Transverse colon (tissue), 4 donors: ENCODE data around the gene RHOH. TPM values are rescaled to one million over a fixed set of nuclear protein-coding genes. Genes with fewer than 3 reads are reported as not detected.
A peak's percentile ranks its signal among the peaks of the same experiment; 100 is the strongest.

Source experiments
- DNase-seq: peaks from one replicate; pipeline ENCODE4 v3.0.0-alpha.2; 2019
- H3K27ac ChIP-seq, 4 donors: fragments of 200-600 bp; sonication (generic); 2 replicates each; pipeline ENCODE4 v1.5.1; 2016 to 2018; ENCODE audit warnings: inconsistent platforms in 4 of 4
- H3K27me3 ChIP-seq: fragments of 200-600 bp; sonication (generic); 2 replicates; pipeline ENCODE4 v1.5.1; 2017; ENCODE audit warnings: inconsistent platforms
- H3K36me3 ChIP-seq, 4 donors: fragments of 200-600 bp; sonication (generic); 2 replicates each; pipeline ENCODE4 v1.5.1; 2017 to 2019; ENCODE audit warnings: inconsistent platforms in 4 of 4
- H3K4me1 ChIP-seq, 4 donors: fragments of 200-600 bp; sonication (generic); 2 replicates each; pipeline ENCODE4 v1.5.1; 2017 to 2020; ENCODE audit warnings: inconsistent platforms in 4 of 4
- H3K4me3 ChIP-seq, 4 donors: fragments of 200-600 bp; sonication (generic); 1 replicate in 1 of 4; 2 replicates in 3 of 4; pipeline versions ENCODE4 v1.5.1 to v1.6.1; 2017 to 2019; ENCODE audit warnings: inconsistent platforms in 4 of 4
- H3K9me3 ChIP-seq, 2 donors: fragments of 200-600 bp; sonication (generic); 2 replicates each; pipeline ENCODE4 v1.5.1; 2017 to 2019; ENCODE audit warnings: inconsistent platforms in 2 of 2
- EP300 ChIP-seq: sonication (generic); formaldehyde crosslinking; IDR thresholded peaks from one replicate; pipeline ENCODE4 v1.6.1; 2017; ENCODE audit warnings: antibody characterized with exemption, low read depth
- POLR2A ChIP-seq: fragments of 450-650 bp; IDR thresholded peaks from one replicate; pipeline ENCODE4 v1.6.1; 2016; ENCODE audit warnings: antibody characterized with exemption, mild to moderate bottlenecking, moderate library complexity
- POLR2AphosphoS5 ChIP-seq, 3 donors: sonication (generic); formaldehyde crosslinking; IDR thresholded peaks; one replicate each; pipeline ENCODE4 v1.6.1; 2016; ENCODE audit warnings: antibody characterized with exemption in 3 of 3
- WGBS, 2 donors: methylation state at CpG; one replicate each; pipeline ENCODE4 v1.1.5; 2018; ENCODE audit warnings: low coverage in 1 of 2; 5-methylcytosine and 5-hydroxymethylcytosine counted together
- in situ Hi-C, 4 donors: fragments of 200-750 bp; cut with MboI; loops; one replicate each; pipeline versions ENCODE4 v1.15.0 to v1.15.1; 2017; ENCODE audit warnings: low sequenced_read_pairs in 3 of 4, low pct_ligation_motif_present in 1 of 4, low pct_unique_long_range_greater_than_20kb in 1 of 4
- intact Hi-C: fragments of 100-400 bp; cut with DNase I; formaldehyde crosslinking; loops from one replicate; pipeline ENCODE4 v1.15.1; 2023; ENCODE audit warnings: low total_unique reads
- total RNA-seq, 4 donors: library from RNA; depleted of rRNA; stranded (reverse); fragments of >200 nt; gene quantifications; one replicate each; pipeline ENCODE4 v1.1.0, GENCODE V29; 2016
- TF ChIP-seq, protein P1 (sequence below), 5 experiments: fragments of 200-600 bp in 3 of 5; fragments of 450-650 bp in 2 of 5; sonication (generic) in 3 of 5; IDR thresholded peaks; 1 replicate in 2 of 5; 2 replicates in 3 of 5; pipeline ENCODE4 v1.5.1; 2016 to 2017; ENCODE audit warnings: antibody characterized with exemption in 5 of 5, inconsistent platforms in 3 of 5, mild to moderate bottlenecking in 2 of 5, moderate library complexity in 1 of 5

The RHOH gene
- total RNA-seq, 4 donors from 2014 or later: 4.1 to 10.3 (median 4.1) TPM; not detected in 1

GRCh38 chr4:40204507-40205258 is 7.9 kb downstream of the RHOH start:
- H3K27ac ChIP-seq: peak overlapping the region; percentile 59 to 82 (median 62)
- no peak for TF ChIP-seq EP300
- no peak for TF ChIP-seq POLR2AphosphoS5 (IDR thresholded peaks at IDR 0.05)
- TF ChIP-seq, protein P1, sequence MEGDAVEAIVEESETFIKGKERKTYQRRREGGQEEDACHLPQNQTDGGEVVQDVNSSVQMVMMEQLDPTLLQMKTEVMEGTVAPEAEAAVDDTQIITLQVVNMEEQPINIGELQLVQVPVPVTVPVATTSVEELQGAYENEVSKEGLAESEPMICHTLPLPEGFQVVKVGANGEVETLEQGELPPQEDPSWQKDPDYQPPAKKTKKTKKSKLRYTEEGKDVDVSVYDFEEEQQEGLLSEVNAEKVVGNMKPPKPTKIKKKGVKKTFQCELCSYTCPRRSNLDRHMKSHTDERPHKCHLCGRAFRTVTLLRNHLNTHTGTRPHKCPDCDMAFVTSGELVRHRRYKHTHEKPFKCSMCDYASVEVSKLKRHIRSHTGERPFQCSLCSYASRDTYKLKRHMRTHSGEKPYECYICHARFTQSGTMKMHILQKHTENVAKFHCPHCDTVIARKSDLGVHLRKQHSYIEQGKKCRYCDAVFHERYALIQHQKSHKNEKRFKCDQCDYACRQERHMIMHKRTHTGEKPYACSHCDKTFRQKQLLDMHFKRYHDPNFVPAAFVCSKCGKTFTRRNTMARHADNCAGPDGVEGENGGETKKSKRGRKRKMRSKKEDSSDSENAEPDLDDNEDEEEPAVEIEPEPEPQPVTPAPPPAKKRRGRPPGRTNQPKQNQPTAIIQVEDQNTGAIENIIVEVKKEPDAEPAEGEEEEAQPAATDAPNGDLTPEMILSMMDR (IDR thresholded peaks at IDR 0.05): no peak
- no peak for TF ChIP-seq POLR2A
- intact Hi-C loops: no loop called here

DNA sequence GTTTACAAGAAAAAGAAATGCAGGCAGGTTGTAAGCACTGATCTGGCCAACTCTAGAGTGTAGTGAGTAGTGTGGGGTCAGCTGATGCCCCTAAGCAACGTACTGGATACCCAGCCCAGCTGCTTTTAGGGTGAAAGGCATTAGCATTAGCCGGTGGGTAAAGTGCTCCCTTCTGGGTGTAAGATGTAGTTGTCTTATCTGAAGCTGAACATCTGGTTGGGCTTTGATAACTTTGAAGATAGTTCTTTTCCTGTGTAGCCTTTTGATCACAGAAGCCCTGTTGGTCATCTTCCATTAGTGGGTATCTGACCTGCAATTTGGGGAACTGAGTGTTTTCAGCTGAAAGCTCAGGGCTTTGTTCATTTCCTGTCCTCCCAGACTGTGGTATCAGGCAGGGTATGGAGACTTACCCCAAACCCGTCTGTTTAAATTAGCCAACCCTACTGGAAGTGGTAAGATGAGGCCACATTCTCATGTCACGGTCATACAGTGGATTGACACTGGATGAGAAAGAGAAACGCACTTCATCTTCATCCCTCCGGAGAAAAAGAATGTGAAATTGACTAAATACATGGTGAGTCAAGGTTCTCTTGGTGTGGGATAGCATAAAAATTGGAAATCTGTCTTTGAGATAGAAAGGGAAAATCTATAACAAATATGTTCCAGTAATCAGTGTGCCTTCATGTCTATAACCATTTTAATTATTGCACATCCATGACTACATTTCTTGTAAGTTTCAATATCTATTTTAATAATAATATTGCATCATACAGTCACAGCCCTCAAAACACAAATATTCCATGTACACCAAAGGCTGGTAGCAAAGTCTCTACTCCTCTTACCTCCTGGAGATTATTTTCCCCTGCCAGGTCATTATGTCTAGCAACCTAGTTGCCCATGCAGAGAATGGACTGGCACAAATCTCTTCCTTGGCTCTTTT is 8.7 kb downstream of the RHOH start:
- 61 to 85% methylated on average over 5 to 6 of the region's 6 CpGs for WGBS, 2 donors
- Histone ChIP-seq H3K4me1 (peaks cover 0 to 4% (median 1%) of the 10 kb centered on the region in 4 donors), H3K36me3 (no peaks in the 10 kb centered on the region), H3K27ac (peak overlapping the region; percentile 59 to 82 (median 62)), H3K4me3 (peak overlapping the region in 1 of 4 donors; percentile 16), H3K9me3 (no peaks in the 10 kb centered on the region), H3K27me3 (peaks cover 7% of the 10 kb centered on the region)
- TF ChIP-seq POLR2AphosphoS5 (IDR thresholded peaks at IDR 0.05): peak in 2 of 3 donors; percentile 22 to 32
- TF ChIP-seq POLR2A: peak; percentile 17
- no peak for TF ChIP-seq EP300
- TF ChIP-seq, protein P1 (IDR thresholded peaks at IDR 0.05): no peak
- in situ Hi-C loops (no loop called here), intact Hi-C loops (no loop called here)
- peak; percentile 38 for DNase-seq

More at GRCh38 chr4:40204507-40205258, 7.9 kb downstream of the RHOH start:
- Histone ChIP-seq H3K36me3 (no peaks in the 10 kb centered on the region), H3K4me1 (peaks cover 0 to 4% (median 1%) of the 10 kb centered on the region in 4 donors), H3K4me3 (no peak overlapping the region), H3K27me3 (peaks cover 7% of the 10 kb centered on the region), H3K9me3 (no peaks in the 10 kb centered on the region)
- in situ Hi-C loops: no loop called here
- 68 to 79% methylated on average over 3 to 9 of the region's 9 CpGs for WGBS, 2 donors
- no peak for DNase-seq

GRCh38 chr4:40206426-40206825 is 9.6 kb downstream of the RHOH start:
- TF ChIP-seq EP300 (no peak), POLR2A (no peak), POLR2AphosphoS5 (IDR thresholded peaks at IDR 0.05) (no peak)
- TF ChIP-seq, protein P1 (IDR thresholded peaks at IDR 0.05): no peak
- Histone ChIP-seq H3K27me3 (peaks cover 2% of the 10 kb centered on the region), H3K4me1 (peaks cover 0 to 3% (median 1%) of the 10 kb centered on the region in 4 donors), H3K27ac (peak overlapping the region; percentile 44 to 82 (median 62)), H3K36me3 (no peaks in the 10 kb centered on the region), H3K4me3 (peak overlapping the region in 1 of 4 donors; percentile 5), H3K9me3 (no peaks in the 10 kb centered on the region)
- DNase-seq: no peak
- in situ Hi-C loops (no loop called here), intact Hi-C loops (no loop called here)
- 29 to 33% methylated on average over 2 of the region's 2 CpGs for WGBS, 2 donors

DNA sequence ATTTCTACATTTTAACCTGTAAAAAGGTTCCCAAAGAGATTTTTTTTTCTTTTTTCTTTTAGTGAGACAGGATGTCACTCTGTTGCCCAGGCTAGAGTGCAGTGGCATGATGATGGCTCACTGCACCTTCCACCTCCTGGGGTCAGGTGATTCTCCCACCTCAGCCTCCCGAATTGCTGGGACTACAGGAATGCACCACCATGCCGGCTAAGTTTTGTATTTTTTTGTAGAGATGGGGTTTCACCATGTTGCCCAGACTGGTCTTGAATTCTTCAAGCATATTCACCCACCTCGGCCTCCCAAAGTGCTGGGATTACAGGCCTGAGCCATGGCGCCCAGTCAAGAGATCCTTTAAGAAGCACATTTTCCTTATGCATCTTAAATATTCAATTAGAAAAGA is 12.6 kb downstream of the RHOH start:
- WGBS, 2 donors: 67 to 90% methylated on average over 1 to 4 of the region's 4 CpGs
- in situ Hi-C loops: no loop called here
- H3K4me1 ChIP-seq: peaks cover 0 to 9% (median 0%) of the 10 kb centered on the region in 4 donors

More for the DNA sequence above, 12.6 kb downstream of the RHOH start:
- TF ChIP-seq POLR2AphosphoS5 (IDR thresholded peaks at IDR 0.05) (no peak), POLR2A (no peak), EP300 (no peak)
- TF ChIP-seq, protein P1 (IDR thresholded peaks at IDR 0.05): no peak
- Histone ChIP-seq H3K36me3 (no peaks in the 10 kb centered on the region), H3K27me3 (no peaks in the 10 kb centered on the region), H3K4me3 (no peak overlapping the region), H3K27ac (peak overlapping the region in 1 of 4 donors; percentile 23), H3K9me3 (no peaks in the 10 kb centered on the region)
- intact Hi-C loops: no loop called here
- DNase-seq: no peak
